ENCODE results near the gene PNMA8A.
A peak's percentile ranks its signal among the peaks of the same experiment; 100 is the strongest.

Gene PNMA8A

GRCh38 chr19:46426506-46427162 is 44.7 kb downstream of the PNMA8A start:
- peak in 1 of 2 experiments; percentile 58 for DNase-seq

GRCh38 chr19:46426035-46426505 is 45.3 kb downstream of the PNMA8A start:
- DNase-seq: no peak

DNA sequence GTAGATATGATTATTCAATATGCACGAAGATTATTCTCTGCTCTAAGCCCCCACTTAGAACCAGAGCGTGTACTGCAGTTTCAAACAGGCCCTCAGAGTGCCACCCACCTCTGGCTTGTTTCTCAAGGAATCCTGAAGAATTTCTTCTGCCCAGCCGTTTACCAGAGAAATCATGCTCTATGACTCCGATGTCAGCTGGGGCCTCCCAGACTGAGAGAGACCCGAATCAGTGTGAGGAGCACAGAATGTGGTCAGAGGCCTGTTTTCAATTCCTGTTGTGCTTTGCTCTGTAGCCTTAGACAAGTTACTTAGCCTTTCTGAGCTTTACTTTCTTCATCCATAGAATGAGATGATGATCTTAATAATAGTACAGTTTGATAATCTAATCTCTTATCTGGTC is 48.2 kb downstream of the PNMA8A start:
- no peak for DNase-seq

GRCh38 chr19:46422344-46422743 is 49.0 kb downstream of the PNMA8A start:
- DNase-seq: no peak

DNA sequence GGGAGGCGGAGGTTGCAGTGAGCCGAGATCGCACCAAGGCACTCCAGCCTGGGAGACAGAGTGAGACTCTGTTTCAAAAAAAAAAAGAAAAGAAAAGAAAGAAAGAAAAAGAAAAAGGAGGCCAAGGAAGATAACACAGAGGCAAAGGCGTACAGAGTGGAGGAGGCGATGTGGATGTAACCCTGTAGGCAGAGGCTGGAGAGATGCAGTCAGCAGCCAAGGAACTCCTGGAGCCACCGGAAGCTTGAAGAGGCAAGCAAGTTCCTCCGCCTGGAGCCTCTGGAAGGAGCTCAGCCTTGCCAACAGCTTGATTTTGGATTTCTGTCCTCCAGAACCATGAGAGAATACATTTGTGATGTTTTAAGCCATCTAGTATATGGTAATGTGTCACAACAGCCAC is 51.3 kb downstream of the PNMA8A start:
- no peak for DNase-seq

Data from NCI-H446 (cell line).